Mesendoderm (in vitro differentiated cells): Measurements from ENCODE around the gene MACROD2.

Experiments
- DNase-seq: peaks from one replicate; pipeline ENCODE4 v3.0.0; 2013
- H2AK5ac ChIP-seq: 2 replicates; pipeline ENCODE4 v1.6.1; 2013; ENCODE audit warnings: low read length, inconsistent platforms
- H2BK120ac ChIP-seq: 2 replicates; pipeline ENCODE4 v1.6.1; 2013; ENCODE audit warnings: low read depth, mild to moderate bottlenecking, low read length, moderate library complexity, mixed read lengths
- H2BK15ac ChIP-seq: replicated peaks from 2 replicates; pipeline ENCODE4 v1.6.1; 2013; ENCODE audit warnings: low read depth, mild to moderate bottlenecking, moderate library complexity
- H2BK5ac ChIP-seq: 2 replicates; pipeline ENCODE4 v1.6.1; 2013; ENCODE audit warnings: low read length, inconsistent platforms
- H3K18ac ChIP-seq: 2 replicates; pipeline ENCODE4 v1.6.1; 2013; ENCODE audit warnings: mild to moderate bottlenecking, low read length, mixed read lengths
- H3K23ac ChIP-seq: one replicate; pipeline ENCODE4 v1.6.1; 2013; ENCODE audit warnings: low read length
- H3K27ac ChIP-seq: 2 replicates; pipeline ENCODE4 v1.5.1; 2013; ENCODE audit warnings: low read depth, mild to moderate bottlenecking, inconsistent platforms, low read length, moderate library complexity
- H3K27me3 ChIP-seq: 2 replicates; pipeline ENCODE4 v1.6.1; 2013; ENCODE audit warnings: low read length, control low read depth, mild to moderate bottlenecking, inconsistent platforms; ENCODE audit not compliant: insufficient read depth, poor library complexity
- H3K36me3 ChIP-seq: 2 replicates; pipeline ENCODE4 v1.6.1; 2013; ENCODE audit warnings: low read length, inconsistent platforms; ENCODE audit not compliant: control insufficient read depth, insufficient read depth
- H3K4ac ChIP-seq: one replicate; pipeline ENCODE4 v1.6.1; 2013; ENCODE audit warnings: low read depth, mild to moderate bottlenecking, low read length, moderate library complexity
- H3K4me1 ChIP-seq: 2 replicates; pipeline ENCODE4 v1.6.1; 2013; ENCODE audit warnings: low read depth, low read length, inconsistent platforms; ENCODE audit not compliant: control insufficient read depth
- H3K4me2 ChIP-seq: 2 replicates; pipeline ENCODE4 v1.6.1; 2013; ENCODE audit warnings: low read length
- H3K4me3 ChIP-seq: 2 replicates; pipeline ENCODE4 v1.5.1; 2013; ENCODE audit warnings: mild to moderate bottlenecking, low read length
- H3K56ac ChIP-seq: one replicate; pipeline ENCODE4 v1.6.1; 2013; ENCODE audit warnings: low read length
- H3K79me1 ChIP-seq: 2 replicates; pipeline ENCODE4 v1.6.1; 2013; ENCODE audit warnings: low read length, inconsistent platforms
- H3K79me2 ChIP-seq: 2 replicates; pipeline ENCODE4 v1.6.1; 2013; ENCODE audit warnings: mild to moderate bottlenecking, low read length; ENCODE audit not compliant: control insufficient read depth, insufficient read depth
- H3K9ac ChIP-seq: 2 replicates; pipeline ENCODE4 v1.6.1; 2013; ENCODE audit warnings: low read length, inconsistent platforms
- H4K5ac ChIP-seq: one replicate; pipeline ENCODE4 v1.6.1; 2013; ENCODE audit warnings: low read length
- H4K8ac ChIP-seq: one replicate; pipeline ENCODE4 v1.6.1; 2013; ENCODE audit warnings: low read depth, mild to moderate bottlenecking, control low read depth, low read length, moderate library complexity
- WGBS: extraction: QIAGEN DNeasy Blood & Tissue Kit; methylation state at CpG from one replicate; pipeline ENCODE4 v1.1.7; 2013; ENCODE audit warnings: low lambda C conversion rate, missing lambda C conversion rate; ENCODE audit not compliant: insufficient coverage; ENCODE audit errors: extremely low coverage; 5-methylcytosine and 5-hydroxymethylcytosine counted together

Gene MACROD2

GRCh38 chr20:15395457-15395856, 1400.1 kb downstream of the MACROD2 start:
- no peak overlapping the region for H2AK5ac ChIP-seq
- no peaks in the 10 kb centered on the region for H3K79me2 ChIP-seq
- H3K4me2 ChIP-seq = no peak overlapping the region
- no peak overlapping the region for H3K23ac ChIP-seq
- H2BK5ac ChIP-seq = no peak overlapping the region
- no peaks in the 10 kb centered on the region for H3K27me3 ChIP-seq
- H3K9ac ChIP-seq = no peak overlapping the region
- H4K8ac ChIP-seq = no peak overlapping the region
- H3K4me3 ChIP-seq = no peak overlapping the region
- no peak for DNase-seq
- H3K4me1 ChIP-seq = no peaks in the 10 kb centered on the region
- H4K5ac ChIP-seq = no peak overlapping the region
- H2BK120ac ChIP-seq = no peak overlapping the region
- H3K56ac ChIP-seq = no peak overlapping the region
- no peaks in the 10 kb centered on the region for H3K79me1 ChIP-seq
- no peaks in the 10 kb centered on the region for H3K36me3 ChIP-seq
- no peak overlapping the region for H2BK15ac ChIP-seq
- no CpG with 5 or more reads among the region's 3 CpGs for WGBS
- no peak overlapping the region for H3K18ac ChIP-seq
- no peak overlapping the region for H3K4ac ChIP-seq
- H3K27ac ChIP-seq = no peak overlapping the region

GRCh38 chr20:15396026-15396425, 1400.7 kb downstream of the MACROD2 start:
- H3K9ac ChIP-seq = no peak overlapping the region
- no peak overlapping the region for H3K23ac ChIP-seq
- WGBS = no CpG with 5 or more reads among the region's 2 CpGs

GRCh38 chr20:15396900-15397299, 1401.6 kb downstream of the MACROD2 start:
- no peak overlapping the region for H3K9ac ChIP-seq
- H3K4me1 ChIP-seq = no peaks in the 10 kb centered on the region
- no peak overlapping the region for H4K5ac ChIP-seq
- H4K8ac ChIP-seq = no peak overlapping the region
- H3K79me2 ChIP-seq = no peaks in the 10 kb centered on the region
- WGBS = no CpG with 5 or more reads among the region's 3 CpGs
- no peak overlapping the region for H3K56ac ChIP-seq
- H3K4ac ChIP-seq = no peak overlapping the region
- H2BK120ac ChIP-seq = no peak overlapping the region
- H2AK5ac ChIP-seq = no peak overlapping the region
- H3K4me2 ChIP-seq = no peak overlapping the region
- DNase-seq = peak; percentile 69
- no peak overlapping the region for H2BK5ac ChIP-seq
- no peak overlapping the region for H3K23ac ChIP-seq
- no peak overlapping the region for H2BK15ac ChIP-seq
- H3K27me3 ChIP-seq = no peaks in the 10 kb centered on the region
- no peak overlapping the region for H3K4me3 ChIP-seq
- H3K36me3 ChIP-seq = no peaks in the 10 kb centered on the region
- H3K79me1 ChIP-seq = no peaks in the 10 kb centered on the region
- no peak overlapping the region for H3K18ac ChIP-seq
- H3K27ac ChIP-seq = no peak overlapping the region

More at GRCh38 chr20:15396026-15396425, 1400.7 kb downstream of the MACROD2 start:
- H4K8ac ChIP-seq = no peak overlapping the region
- no peak overlapping the region for H3K27ac ChIP-seq
- H3K56ac ChIP-seq = no peak overlapping the region
- no peak overlapping the region for H4K5ac ChIP-seq
- H3K18ac ChIP-seq = no peak overlapping the region
- no peak overlapping the region for H3K4me2 ChIP-seq
- H3K4me3 ChIP-seq = no peak overlapping the region
- DNase-seq = no peak
- H2BK120ac ChIP-seq = no peak overlapping the region
- H3K79me2 ChIP-seq = no peaks in the 10 kb centered on the region
- no peaks in the 10 kb centered on the region for H3K4me1 ChIP-seq
- H2BK15ac ChIP-seq = no peak overlapping the region
- no peak overlapping the region for H2BK5ac ChIP-seq
- H3K4ac ChIP-seq = no peak overlapping the region
- H3K27me3 ChIP-seq = no peaks in the 10 kb centered on the region
- H3K79me1 ChIP-seq = no peaks in the 10 kb centered on the region
- no peak overlapping the region for H2AK5ac ChIP-seq
- H3K36me3 ChIP-seq = no peaks in the 10 kb centered on the region

- DNase-seq = no peak
- Histone ChIP-seq H4K8ac (peak overlapping the region; percentile 76), H4K5ac (no peak overlapping the region), H3K56ac (no peak overlapping the region), H3K79me2 (no peaks in the 10 kb centered on the region), H3K4me3 (no peak overlapping the region), H3K79me1 (no peaks in the 10 kb centered on the region), H2BK5ac (no peak overlapping the region), H2BK120ac (no peak overlapping the region), H3K9ac (no peak overlapping the region), H2BK15ac (no peak overlapping the region), H3K27ac (no peak overlapping the region), H3K36me3 (no peaks in the 10 kb centered on the region), H3K4me2 (no peak overlapping the region), H3K4me1 (no peaks in the 10 kb centered on the region), H3K4ac (no peak overlapping the region), H3K18ac (no peak overlapping the region), H3K27me3 (no peaks in the 10 kb centered on the region), H3K23ac (no peak overlapping the region), H2AK5ac (no peak overlapping the region)
- no CpG with 5 or more reads among the region's 2 CpGs for WGBS
Measured at GRCh38 chr20:15399781-15400180, 1404.5 kb downstream of the MACROD2 start.

- Histone ChIP-seq H3K36me3 (no peaks in the 10 kb centered on the region), H3K4ac (no peak overlapping the region), H3K27me3 (no peaks in the 10 kb centered on the region), H3K9ac (no peak overlapping the region), H3K23ac (no peak overlapping the region), H3K4me2 (no peak overlapping the region), H3K18ac (no peak overlapping the region), H3K4me3 (no peak overlapping the region), H2AK5ac (no peak overlapping the region), H4K8ac (no peak overlapping the region), H3K56ac (no peak overlapping the region), H3K27ac (no peak overlapping the region), H3K4me1 (no peaks in the 10 kb centered on the region), H3K79me2 (no peaks in the 10 kb centered on the region), H2BK15ac (no peak overlapping the region), H4K5ac (no peak overlapping the region), H2BK5ac (no peak overlapping the region), H3K79me1 (no peaks in the 10 kb centered on the region), H2BK120ac (no peak overlapping the region)
- no CpG with 5 or more reads among the region's 3 CpGs for WGBS
- DNase-seq = no peak
Measured at GRCh38 chr20:15406072-15406471, 1410.8 kb downstream of the MACROD2 start.

DNA sequence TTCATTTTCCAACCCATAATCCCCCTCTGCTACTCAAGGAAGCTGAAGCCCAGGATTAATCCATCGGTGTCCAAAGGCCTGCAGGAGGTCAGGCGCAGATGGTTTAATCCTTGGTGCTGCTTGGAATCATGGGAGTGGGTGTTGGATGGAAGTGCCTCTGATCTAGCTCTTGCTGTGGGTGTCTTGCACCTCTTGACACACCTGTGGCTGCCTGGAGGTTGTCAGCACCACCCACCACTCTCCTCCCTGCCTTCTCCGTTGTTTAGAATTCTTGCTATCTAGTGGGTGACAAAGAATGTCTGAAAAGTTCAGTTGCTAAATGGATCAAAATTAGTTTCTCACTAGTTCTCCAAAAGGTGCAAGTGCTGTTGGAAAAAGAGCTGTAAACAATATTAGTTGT, 1416.5 kb downstream of the MACROD2 start:
- Histone ChIP-seq H3K79me1 (no peaks in the 10 kb centered on the region), H4K5ac (no peak overlapping the region), H3K4me1 (no peaks in the 10 kb centered on the region), H3K79me2 (no peaks in the 10 kb centered on the region), H3K27ac (no peak overlapping the region), H2BK5ac (no peak overlapping the region), H4K8ac (no peak overlapping the region), H3K4ac (no peak overlapping the region), H3K56ac (no peak overlapping the region), H2AK5ac (no peak overlapping the region), H2BK15ac (no peak overlapping the region), H2BK120ac (no peak overlapping the region), H3K27me3 (no peaks in the 10 kb centered on the region), H3K36me3 (no peaks in the 10 kb centered on the region), H3K4me3 (no peak overlapping the region), H3K23ac (no peak overlapping the region), H3K9ac (no peak overlapping the region), H3K4me2 (no peak overlapping the region), H3K18ac (no peak overlapping the region)
- DNase-seq = peak; percentile 50
- WGBS = no CpG with 5 or more reads among the region's 3 CpGs
